Colonic mucosa (tissue), 4 donors: ENCODE data around the gene AOPEP. TPM values are rescaled to one million over a fixed set of nuclear protein-coding genes. Genes with fewer than 3 reads are reported as not detected.
A peak's percentile ranks its signal among the peaks of the same experiment; 100 is the strongest.

Experiments used
- DNase-seq: peaks from one replicate; pipeline ENCODE4 v3.0.0-alpha.2; 2020
- H3K27ac ChIP-seq: fragments of 200-600 bp; one replicate; pipeline ENCODE4 v1.8.0; 2021
- H3K27me3 ChIP-seq: fragments of 200-600 bp; one replicate; pipeline ENCODE4 v1.8.0; 2021
- H3K36me3 ChIP-seq: fragments of 200-600 bp; one replicate; pipeline ENCODE4 v1.8.0; 2021
- H3K4me1 ChIP-seq: fragments of 200-600 bp; one replicate; pipeline ENCODE4 v1.8.0; 2021; ENCODE audit warnings: mild to moderate bottlenecking
- H3K4me3 ChIP-seq: fragments of 200-600 bp; one replicate; pipeline ENCODE4 v1.8.0; 2021
- H3K9ac ChIP-seq, 2 donors: one replicate each; pipeline ENCODE4 v1.7.0; 2013; ENCODE audit warnings: control low read depth in 2 of 2, low read depth in 2 of 2, low read length in 2 of 2
- H3K9me3 ChIP-seq: fragments of 200-600 bp; one replicate; pipeline ENCODE4 v1.8.0; 2021
- intact Hi-C: fragments of 100-400 bp; cut with DNase I; formaldehyde crosslinking; loops from one replicate; pipeline ENCODE4 v1.14.1; 2022
- total RNA-seq, 2 donors: library from RNA; stranded (reverse); fragmentation: NEBNext Ultra II Directional in 1 of 2; extraction: Animal tissue kit (Norgen Biotek cat#: 25700) in 1 of 2; gene quantifications; one replicate each; pipeline ENCODE4 v1.2.1, GENCODE V29; 2021
- TF ChIP-seq, protein P1 (sequence below): fragments of 200-600 bp; IDR thresholded peaks from one replicate; pipeline ENCODE4 v1.8.0; 2022; ENCODE audit warnings: antibody characterized with exemption, mild to moderate bottlenecking
- donor health status: healthy.
- donor health status: DM: no; HTN: no; CAD: no.
- donor health status: DM: no; HTN: no; CAD: no.

AOPEP gene
- total RNA-seq, 2 donors from 2014 or later = 38.4 to 43.2 TPM

DNA sequence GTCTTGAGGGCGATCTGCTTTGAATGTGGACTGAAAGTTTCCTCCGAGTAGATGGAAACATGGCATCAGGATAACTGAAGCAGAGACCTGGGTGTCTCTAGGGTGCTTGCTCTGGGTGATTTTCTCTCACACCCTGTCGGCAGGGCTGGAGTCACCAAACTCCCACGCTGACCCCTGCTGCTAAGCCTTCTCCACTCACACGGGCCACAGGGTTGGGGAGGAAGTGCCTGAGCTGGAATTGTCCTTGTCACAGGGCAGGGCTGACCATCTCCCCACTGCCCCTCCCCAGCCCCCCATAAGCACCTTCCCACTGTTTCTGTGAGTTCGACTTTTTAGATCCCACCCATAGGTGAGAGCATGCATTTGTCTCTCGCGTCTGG, 378.1 kb downstream of the AOPEP start:
- H3K27me3 ChIP-seq = no peaks in the 10 kb centered on the region
- H3K4me3 ChIP-seq = no peak overlapping the region
- H3K36me3 ChIP-seq = no peaks in the 10 kb centered on the region
- no peak overlapping the region for H3K9ac ChIP-seq
- intact Hi-C loops = no loop called here
- no peaks in the 10 kb centered on the region for H3K4me1 ChIP-seq
- no peaks in the 10 kb centered on the region for H3K9me3 ChIP-seq
- DNase-seq = no peak
- H3K27ac ChIP-seq = no peak overlapping the region
- TF ChIP-seq, protein P1, sequence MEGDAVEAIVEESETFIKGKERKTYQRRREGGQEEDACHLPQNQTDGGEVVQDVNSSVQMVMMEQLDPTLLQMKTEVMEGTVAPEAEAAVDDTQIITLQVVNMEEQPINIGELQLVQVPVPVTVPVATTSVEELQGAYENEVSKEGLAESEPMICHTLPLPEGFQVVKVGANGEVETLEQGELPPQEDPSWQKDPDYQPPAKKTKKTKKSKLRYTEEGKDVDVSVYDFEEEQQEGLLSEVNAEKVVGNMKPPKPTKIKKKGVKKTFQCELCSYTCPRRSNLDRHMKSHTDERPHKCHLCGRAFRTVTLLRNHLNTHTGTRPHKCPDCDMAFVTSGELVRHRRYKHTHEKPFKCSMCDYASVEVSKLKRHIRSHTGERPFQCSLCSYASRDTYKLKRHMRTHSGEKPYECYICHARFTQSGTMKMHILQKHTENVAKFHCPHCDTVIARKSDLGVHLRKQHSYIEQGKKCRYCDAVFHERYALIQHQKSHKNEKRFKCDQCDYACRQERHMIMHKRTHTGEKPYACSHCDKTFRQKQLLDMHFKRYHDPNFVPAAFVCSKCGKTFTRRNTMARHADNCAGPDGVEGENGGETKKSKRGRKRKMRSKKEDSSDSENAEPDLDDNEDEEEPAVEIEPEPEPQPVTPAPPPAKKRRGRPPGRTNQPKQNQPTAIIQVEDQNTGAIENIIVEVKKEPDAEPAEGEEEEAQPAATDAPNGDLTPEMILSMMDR = no peak

DNA sequence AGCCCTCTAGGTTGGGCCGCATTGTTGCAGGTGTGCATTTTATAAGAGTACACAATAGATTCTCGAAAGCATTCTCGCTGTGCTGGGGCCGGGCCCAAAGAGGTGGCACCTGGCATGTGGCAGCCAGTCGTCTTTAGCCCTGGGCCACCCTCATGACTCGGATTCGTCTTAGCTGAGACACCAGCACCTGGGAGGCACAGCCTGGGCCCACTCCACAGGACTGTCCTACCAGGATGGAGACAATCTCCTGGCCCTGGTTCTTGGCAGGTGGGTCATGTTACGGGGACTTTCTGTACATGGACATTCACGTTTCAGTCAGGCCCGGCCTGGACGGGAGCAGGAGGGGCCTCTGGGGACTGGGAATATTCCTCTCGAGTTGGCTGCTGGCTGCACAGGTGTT, 378.5 kb downstream of the AOPEP start:
- intact Hi-C loops = no loop called here
- no peak overlapping the region for H3K4me3 ChIP-seq
- no peaks in the 10 kb centered on the region for H3K9me3 ChIP-seq
- no peak for DNase-seq
- H3K27ac ChIP-seq = no peak overlapping the region
- no peak overlapping the region for H3K9ac ChIP-seq
- no peaks in the 10 kb centered on the region for H3K4me1 ChIP-seq
- TF ChIP-seq, protein P1 = no peak
- no peaks in the 10 kb centered on the region for H3K36me3 ChIP-seq
- H3K27me3 ChIP-seq = no peaks in the 10 kb centered on the region

DNA sequence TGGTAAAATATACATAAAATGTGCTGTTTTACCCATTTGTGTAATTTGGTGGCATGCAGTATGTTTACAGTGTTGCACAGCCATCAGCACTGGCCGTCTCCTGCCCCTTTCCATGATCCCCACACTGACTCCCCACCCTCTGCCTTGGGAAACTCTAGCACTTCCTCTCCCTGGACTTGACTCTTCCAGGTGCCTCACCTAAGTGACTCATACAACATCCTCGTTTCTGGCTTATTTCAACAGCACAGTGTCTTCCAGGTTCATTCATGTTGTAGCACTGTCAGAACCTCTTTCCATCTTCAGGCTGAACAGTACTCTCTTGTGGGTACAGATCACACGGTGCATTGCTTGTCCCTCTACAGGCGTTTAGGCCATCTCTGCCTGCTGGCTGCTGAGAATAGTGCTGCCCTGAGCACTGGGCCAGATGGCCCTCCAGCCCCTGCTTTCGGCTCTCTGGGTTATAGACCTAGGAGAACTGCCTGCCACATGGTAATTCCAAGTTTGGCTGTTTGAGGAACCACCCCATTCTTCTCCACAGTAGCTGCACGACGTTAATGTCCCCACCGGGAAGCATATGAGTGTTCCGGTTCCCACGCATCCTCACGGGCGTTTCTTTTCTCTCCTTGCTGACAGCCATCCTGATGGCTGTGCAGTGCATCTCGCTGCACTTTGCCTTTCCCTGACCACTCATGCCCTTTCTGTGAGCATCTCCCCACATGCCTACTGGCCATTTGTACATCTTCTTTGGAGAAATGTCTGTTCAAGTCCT, 379.2 kb downstream of the AOPEP start:
- H3K4me3 ChIP-seq = no peak overlapping the region
- TF ChIP-seq, protein P1 = no peak
- no peak overlapping the region for H3K9ac ChIP-seq
- H3K27ac ChIP-seq = no peak overlapping the region
- H3K27me3 ChIP-seq = no peaks in the 10 kb centered on the region
- no peak for DNase-seq
- intact Hi-C loops = no loop called here
- no peaks in the 10 kb centered on the region for H3K9me3 ChIP-seq
- H3K36me3 ChIP-seq = no peaks in the 10 kb centered on the region
- H3K4me1 ChIP-seq = no peaks in the 10 kb centered on the region

DNA sequence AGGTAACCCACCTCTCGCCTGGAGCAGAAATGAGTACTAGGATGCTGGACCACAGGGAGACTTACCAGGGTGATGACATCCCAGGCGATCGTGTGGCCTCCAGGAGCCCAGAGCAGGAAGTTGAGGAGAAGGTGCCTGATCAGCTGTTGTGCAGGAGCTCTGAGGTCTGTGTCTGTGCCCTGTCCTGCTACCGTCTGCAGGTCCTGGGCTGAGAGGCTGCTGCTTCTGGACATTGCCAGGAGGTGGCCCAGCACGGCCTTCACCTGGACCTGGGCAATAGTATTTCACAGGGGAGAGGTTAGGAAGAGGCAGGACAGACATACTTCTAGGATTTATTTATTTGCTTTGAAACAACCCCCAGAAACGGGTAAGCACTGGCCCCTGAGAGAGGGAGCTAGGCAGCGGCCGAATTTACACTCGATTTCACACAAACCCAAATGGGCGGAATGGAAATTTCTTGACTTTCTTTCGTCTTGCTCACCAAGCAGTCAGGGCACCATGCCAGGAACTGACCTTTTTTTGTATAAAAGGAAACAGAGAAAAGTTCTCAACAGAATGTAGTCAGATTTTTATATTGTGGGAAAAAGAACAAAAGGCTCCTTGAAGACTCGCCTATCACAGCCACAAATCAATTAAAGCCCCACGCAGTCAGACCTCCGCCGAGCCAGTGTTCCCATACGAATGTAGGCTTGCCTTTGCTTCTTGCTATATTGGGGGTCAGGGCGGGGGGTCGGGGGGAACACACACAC, 380.7 kb downstream of the AOPEP start:
- H3K9ac ChIP-seq = no peak overlapping the region
- no peaks in the 10 kb centered on the region for H3K9me3 ChIP-seq
- no peaks in the 10 kb centered on the region for H3K27me3 ChIP-seq
- DNase-seq = no peak
- no peak overlapping the region for H3K4me3 ChIP-seq
- TF ChIP-seq, protein P1 = no peak
- intact Hi-C loops = no loop called here
- H3K4me1 ChIP-seq = no peaks in the 10 kb centered on the region
- no peaks in the 10 kb centered on the region for H3K36me3 ChIP-seq
- peak overlapping the region; percentile 11 for H3K27ac ChIP-seq

DNA sequence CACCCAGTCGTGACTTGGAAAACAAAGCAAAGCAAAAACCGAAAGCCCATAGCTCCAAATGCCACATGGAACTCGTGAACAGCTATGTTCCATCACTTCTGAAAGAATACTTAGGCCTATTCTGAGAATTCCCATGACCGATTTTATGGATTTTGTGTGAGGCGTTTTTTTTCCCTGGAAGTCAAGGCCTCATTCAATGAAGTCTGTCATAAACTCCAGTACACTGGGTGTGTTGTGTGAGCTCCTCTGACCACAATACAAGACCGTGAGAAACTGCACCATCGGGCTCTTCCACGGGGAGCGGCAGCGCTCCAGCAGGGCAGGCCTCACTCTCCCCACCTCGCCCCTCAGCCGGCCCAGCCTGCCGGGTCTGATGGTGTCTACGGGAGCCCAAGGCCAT, 381.5 kb downstream of the AOPEP start:
- Histone ChIP-seq H3K9me3 (no peaks in the 10 kb centered on the region), H3K27me3 (no peaks in the 10 kb centered on the region), H3K27ac (no peak overlapping the region), H3K4me3 (no peak overlapping the region), H3K4me1 (no peaks in the 10 kb centered on the region), H3K9ac (no peak overlapping the region), H3K36me3 (no peaks in the 10 kb centered on the region)
- intact Hi-C loops = no loop called here
- no peak for DNase-seq
- TF ChIP-seq, protein P1 = no peak
